ENCODE data around the gene FABP7.

FABP7 gene

DNA sequence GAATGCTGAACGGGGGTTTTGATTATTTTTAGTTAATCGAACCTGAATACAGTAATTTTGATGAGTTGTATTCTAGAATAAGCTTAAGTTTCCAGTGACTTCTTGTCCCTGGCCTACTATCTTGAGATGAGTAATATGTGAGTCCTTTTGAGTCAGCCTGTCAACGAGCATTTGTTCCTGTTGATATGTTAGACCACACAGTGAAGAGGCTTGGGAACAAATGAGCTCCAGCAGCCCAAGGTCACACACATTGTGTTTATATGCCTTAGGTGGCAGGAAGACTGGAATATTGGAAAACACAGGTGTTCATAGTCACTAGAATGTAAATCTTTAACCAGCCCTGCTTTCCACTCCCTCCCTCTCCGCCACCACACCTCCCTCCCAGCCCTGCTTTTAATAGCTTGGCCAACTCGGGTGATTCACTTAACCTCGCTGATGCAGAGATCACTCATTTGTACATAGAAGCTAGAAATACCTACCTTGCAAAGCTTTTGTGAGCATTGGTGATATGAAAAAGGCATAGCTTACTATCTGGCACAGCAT is 18.7 kb downstream of the FABP7 start:
- DNase-seq (ENCODE audit: low spot score), result peak; percentile 45

DNA sequence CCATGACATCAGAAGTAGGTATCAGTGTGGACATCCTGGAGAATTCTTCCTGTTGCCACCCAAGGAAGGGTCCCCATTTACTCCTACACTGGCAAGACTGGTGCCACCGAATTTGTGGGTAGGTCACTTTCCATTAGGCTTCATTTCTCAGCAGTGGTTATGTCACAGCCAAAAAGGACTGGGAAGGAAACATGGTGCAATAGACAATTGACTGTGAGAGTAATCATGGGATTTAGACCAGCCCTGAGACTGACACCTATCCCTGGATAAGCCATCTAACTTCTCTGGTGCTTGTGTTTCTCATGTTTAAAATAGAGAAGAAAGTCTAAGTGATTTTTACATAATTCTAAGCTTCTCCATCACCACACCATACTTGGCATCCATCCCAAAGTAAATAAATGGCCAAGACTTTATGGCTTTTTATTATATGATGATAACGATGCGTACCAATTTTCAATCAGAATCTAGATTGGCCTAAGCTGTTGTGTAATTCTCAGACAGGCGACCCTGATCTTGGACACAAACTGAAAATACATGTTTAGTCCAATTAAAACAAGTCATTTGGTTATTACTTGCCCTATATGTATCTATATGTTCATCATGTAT is 19.7 kb downstream of the FABP7 start:
- no peak for DNase-seq (ENCODE audit: low spot score)

- DNase-seq (ENCODE audit: low spot score), result no peak
Observed at GRCh38 chr6:122799916-122800686, 20.6 kb downstream of the FABP7 start.

DNA sequence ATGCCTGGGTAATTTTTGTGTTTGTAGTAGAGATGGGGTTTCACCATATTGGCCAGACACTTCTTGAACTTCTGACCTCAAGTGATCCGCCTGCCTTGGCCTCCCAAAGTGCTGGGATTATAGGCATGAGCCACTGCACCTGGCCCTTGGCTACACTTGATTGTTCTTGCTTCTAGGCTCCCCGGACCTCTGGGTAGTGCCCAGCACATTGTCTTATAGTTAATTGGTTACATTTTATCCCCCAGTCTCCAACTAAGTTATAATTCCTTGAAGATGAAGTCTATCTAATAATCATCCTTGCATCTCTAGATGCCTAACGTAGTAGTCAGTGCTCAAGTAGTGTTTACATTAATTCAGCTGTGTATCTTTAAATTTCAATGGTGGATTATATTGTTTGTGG is 21.4 kb downstream of the FABP7 start:
- DNase-seq (ENCODE audit: low spot score), result no peak

GRCh38 chr6:122801397-122801796 is 21.9 kb downstream of the FABP7 start:
- no peak for DNase-seq (ENCODE audit: low spot score)

DNA sequence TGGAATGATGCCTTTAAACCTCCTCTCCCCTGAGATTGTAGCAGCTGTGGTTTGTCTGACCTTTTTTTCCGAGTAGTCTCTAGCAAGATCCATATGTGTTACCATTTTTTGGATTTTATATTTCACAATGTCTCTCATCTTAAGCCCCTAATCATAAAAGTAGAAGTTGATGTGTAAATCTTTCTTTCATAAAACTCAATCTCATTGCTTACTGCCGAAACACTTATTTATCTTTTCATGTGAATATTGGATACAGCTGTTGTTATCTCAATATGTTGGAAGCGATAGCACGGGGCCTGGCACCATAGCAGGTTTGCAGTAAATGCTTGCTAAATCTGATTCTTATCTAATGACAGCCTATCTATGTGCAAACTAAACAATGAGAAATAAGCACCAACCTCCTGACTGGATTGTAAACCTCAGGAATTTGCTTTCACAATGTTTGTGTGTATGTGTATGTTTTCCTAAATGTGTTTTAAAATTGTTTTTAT is 23.7 kb downstream of the FABP7 start:
- DNase-seq (ENCODE audit: low spot score), result no peak

DNA sequence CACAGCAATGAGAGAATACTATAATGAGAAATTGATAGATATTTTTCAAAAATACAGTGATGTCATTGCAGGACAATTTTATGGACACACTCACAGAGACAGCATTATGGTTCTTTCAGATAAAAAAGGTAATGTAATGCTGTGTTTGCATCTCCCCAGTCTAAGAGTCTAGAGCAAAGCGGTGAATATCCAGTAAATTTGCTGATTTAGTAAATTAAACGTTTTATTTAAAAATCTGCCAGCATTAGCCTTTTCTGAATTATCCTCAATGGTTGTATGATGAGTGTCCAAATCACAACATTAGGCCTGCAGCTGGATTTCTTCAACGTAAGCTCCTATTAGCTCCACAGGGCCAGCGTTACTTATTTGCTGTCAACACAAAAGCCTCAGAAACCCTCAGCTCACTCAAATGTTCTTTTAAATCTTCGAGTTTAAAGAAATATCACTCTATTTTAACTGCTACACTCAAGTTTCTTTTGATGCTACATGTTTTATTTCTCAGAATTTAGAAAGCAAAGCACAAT is 25.5 kb downstream of the FABP7 start:
- DNase-seq (ENCODE audit: low spot score), result no peak

DNA sequence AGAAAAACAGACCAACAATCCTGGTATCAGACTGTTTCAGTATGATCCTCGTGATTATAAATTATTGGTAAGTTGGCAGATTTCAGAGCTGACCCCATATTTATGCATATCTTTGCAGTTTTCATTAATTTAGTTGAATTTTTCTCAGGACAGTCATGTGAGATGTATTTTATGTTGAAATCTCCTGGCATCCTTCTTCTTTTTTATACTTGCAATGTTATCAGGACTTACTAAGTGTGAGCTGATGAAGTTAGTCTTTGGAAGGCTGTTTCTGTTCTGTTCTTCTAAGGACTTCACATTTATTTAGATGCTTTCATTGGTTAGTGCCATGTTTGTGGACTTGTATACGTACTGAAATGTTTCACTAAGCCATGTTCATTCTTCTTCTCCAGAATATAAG is 26.8 kb downstream of the FABP7 start:
- DNase-seq (ENCODE audit: low spot score), result no peak

DNA sequence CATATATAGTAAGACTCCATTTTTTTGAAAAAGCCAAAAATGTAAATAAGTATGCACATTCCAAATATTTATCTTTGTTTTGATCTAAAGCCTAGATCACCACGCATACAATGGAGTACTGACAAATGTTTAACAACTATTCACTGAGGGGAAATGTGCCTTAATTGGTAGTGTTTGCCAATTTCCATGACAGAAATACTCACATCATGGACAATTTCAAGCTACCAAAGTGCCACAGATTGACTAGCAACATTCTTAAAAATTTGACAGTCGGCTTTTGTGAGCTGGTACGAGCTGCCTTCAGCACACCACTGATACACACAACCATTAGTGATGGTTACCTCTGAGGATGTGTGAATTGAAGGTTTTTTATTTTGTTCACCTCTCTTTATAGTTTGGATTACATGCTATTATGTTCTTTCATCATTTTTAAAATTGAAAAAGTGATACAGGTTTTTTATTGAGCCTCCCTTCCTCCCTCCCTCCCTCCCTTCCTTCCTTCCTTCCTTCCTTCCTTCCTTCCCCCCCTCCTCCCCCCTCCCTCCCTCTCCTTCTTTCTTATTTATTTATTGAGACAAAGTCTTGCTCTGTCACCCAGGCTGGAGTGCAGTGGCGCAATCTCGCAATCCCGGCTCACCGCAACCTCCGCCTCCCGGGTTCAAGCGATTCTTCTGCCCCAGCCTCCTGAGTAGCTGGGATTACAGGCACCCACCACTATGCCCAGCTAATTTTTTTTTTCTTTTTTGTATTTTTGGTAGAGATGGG is 28.8 kb downstream of the FABP7 start:
- DNase-seq (ENCODE audit: low spot score), result no peak

DNA sequence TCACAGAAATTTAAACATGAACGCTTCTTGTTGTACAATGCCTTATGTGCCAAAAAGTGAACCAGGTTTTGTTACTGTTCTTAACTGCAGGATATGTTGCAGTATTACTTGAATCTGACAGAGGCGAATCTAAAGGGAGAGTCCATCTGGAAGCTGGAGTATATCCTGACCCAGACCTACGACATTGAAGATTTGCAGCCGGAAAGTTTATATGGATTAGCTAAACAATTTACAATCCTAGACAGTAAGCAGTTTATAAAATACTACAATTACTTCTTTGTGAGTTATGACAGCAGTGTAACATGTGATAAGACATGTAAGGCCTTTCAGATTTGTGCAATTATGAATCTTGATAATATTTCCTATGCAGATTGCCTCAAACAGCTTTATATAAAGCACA is 29.5 kb downstream of the FABP7 start:
- DNase-seq (ENCODE audit: low spot score), result no peak

- no peak for DNase-seq (ENCODE audit: low spot score)
Observed at GRCh38 chr6:122809691-122810090, 30.2 kb downstream of the FABP7 start.

- no peak for DNase-seq (ENCODE audit: low spot score)
Observed at GRCh38 chr6:122810189-122810588, 30.7 kb downstream of the FABP7 start.

DNA sequence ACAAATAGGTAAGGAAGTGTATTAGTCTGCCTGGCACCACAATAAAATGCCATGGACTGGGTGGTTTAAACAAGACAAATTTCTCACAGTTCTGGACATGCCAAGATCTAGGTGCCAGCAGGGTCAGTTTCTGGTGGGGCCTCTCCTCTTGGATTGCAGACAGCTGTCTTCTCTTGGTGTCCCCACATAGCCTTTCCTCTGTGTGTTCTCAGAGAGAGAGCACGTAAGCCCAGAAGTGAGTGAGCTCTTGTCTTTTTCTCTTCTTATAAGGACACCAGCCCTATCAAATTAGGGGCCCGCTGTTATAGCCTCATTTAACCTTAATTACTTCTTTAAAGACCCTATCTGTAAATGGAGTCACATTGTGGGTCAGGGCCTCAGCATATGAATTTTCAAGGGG is 37.8 kb downstream of the FABP7 start:
- no peak for DNase-seq (ENCODE audit: low spot score)

GRCh38 chr6:122817766-122818165 is 38.2 kb downstream of the FABP7 start:
- DNase-seq (ENCODE audit: low spot score), result no peak

DNA sequence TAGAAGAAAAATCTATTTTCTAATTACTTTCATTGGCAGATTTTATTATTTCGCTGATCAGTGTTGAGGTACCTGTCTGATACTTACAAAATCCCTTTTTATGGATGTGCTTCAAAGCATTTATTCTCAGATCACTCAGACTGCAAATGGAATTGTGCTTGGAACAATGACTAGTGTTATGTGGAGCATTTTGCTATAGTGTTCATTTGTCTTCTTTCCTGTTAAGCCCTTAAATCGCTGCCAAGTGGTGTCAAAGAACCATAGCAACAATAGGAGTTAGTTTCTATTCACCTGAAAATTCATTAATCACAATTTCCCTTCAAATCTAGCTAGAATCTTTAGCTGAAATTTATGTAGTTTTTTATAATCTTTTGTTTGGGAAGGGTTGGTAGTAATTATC is 39.4 kb downstream of the FABP7 start:
- peak; percentile 33 for DNase-seq (ENCODE audit: low spot score)

GRCh38 chr6:122821095-122821494 is 41.6 kb downstream of the FABP7 start:
- no peak for DNase-seq (ENCODE audit: low spot score)

DNA sequence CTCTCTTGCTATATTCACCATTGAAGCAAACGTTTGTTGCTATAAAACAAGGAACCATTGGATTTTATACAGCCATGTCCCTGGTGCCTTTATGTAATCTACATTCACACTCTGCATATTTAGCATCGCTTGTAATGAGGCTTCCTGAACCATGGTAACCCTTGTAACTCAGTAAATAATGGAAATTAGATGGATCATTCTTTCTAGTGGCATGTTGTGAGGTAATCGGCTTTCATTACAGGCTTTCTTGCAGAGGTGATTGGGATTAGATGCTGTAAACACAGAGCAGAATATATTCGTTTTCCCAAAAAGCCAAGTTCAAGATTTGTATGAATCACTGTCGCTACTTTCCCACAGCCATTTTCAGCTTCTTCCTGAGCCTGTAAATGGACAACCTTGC is 45.6 kb downstream of the FABP7 start:
- no peak for DNase-seq (ENCODE audit: low spot score)

GRCh38 chr6:122829456-122829855 is 49.9 kb downstream of the FABP7 start:
- no peak for DNase-seq (ENCODE audit: low spot score)

DNA sequence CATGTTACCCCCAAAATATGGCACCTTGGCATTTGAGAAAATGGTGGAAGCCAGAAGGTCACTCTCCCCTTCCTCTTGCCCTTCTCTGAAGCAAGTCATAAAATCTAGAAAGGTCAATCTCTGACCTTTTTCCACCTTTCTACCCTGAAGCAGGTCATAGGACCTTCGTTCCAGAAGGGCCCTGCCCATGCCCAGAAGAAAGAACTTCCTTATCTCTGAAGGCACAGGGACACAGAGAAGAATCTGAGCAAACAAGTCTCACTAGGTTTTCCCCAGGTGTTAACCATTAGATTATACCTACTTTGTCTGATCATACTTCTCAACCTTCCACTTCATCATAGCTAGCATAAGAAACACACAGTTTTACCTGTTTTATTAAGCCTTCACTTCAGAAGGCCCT is 52.0 kb downstream of the FABP7 start:
- DNase-seq (ENCODE audit: low spot score), result no peak

DNA sequence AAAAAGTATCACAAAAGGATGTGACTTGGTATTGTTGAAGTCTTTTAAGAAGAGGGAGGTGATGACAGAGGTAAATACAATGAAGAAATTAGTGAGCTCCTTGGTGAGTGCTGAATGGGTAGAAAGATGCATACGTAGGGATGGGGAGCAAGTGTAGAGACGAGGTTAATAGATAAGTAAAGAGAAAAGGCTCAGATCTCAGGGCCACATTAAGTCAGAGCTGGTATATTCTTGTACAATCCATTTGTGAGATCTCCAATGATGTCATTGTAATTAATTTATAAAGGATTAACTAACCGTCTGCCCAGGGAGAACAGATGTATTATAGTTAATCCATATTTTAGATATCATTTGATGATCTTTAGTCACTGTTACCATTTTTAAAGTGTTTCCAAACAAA is 52.9 kb downstream of the FABP7 start:
- no peak for DNase-seq (ENCODE audit: low spot score)

GRCh38 chr6:122833021-122833491 is 53.5 kb downstream of the FABP7 start:
- DNase-seq (ENCODE audit: low spot score), result peak; percentile 83
